ENCODE data around the gene SNX8. TPM values are rescaled to one million over a fixed set of nuclear protein-coding genes. Genes with fewer than 3 reads are reported as not detected.

Gene SNX8
- total RNA-seq, 2 experiments from 2014 or later: 12.1 to 42.0 TPM

- intact Hi-C loops (cut with micrococcal nuclease; ENCODE audit: unreplicated experiment): no loop called here
- peaks cover 88% of the 10 kb centered on the region for H3K36me3 ChIP-seq (ENCODE audit: insufficient read depth, low read length)
- no peak overlapping the region for H3K4me2 ChIP-seq (ENCODE audit: low read length)
- no peaks in the 10 kb centered on the region for H3K79me2 ChIP-seq (ENCODE audit: insufficient read depth, low read depth, low read length)
- no peaks in the 10 kb centered on the region for H4K20me1 ChIP-seq (ENCODE audit: insufficient read depth, low read length)
- H2AFZ ChIP-seq (ENCODE audit: low read length): no peak overlapping the region
- H3K9me3 ChIP-seq (ENCODE audit: low read length): no peaks in the 10 kb centered on the region
- no peaks in the 10 kb centered on the region for H3K9me2 ChIP-seq (ENCODE audit: insufficient read depth, low read length)
- no peak overlapping the region for H3K27ac ChIP-seq (ENCODE audit: low read depth, low read length, poor library complexity, severe bottlenecking)
- BruUV-seq (replicated peaks): no TSS peak
- ChIA-PET CTCF (ENCODE audit: unreplicated experiment) (no interaction called here), POLR2A (no interaction called here)
- no peak for TF ChIP-seq CTCF (conservative IDR thresholded peaks at IDR 0.05; ENCODE audit: low read length)
- no peak for TF ChIP-seq EZH2phosphoT487 (IDR thresholded peaks at IDR 0.05; ENCODE audit: borderline replicate concordance, low read depth, low read length)
- no peaks in the 10 kb centered on the region for H3K4me1 ChIP-seq (ENCODE audit: insufficient read depth, low read length, poor library complexity, severe bottlenecking)
- DNase-seq (ENCODE audit: low spot score): no peak
- no peak overlapping the region for H3K4me3 ChIP-seq (ENCODE audit: low read depth, low read length, poor library complexity, severe bottlenecking)
Measured at GRCh38 chr7:2220030-2220429, 94.2 kb downstream of the SNX8 start.

- Histone ChIP-seq H2AFZ (ENCODE audit: low read length) (no peak overlapping the region), H3K9me3 (ENCODE audit: low read length) (no peaks in the 10 kb centered on the region), H3K36me3 (ENCODE audit: insufficient read depth, low read length) (peaks cover 87% of the 10 kb centered on the region), H3K79me2 (ENCODE audit: insufficient read depth, low read depth, low read length) (no peaks in the 10 kb centered on the region), H3K27ac (ENCODE audit: low read depth, low read length, poor library complexity, severe bottlenecking) (no peak overlapping the region), H4K20me1 (ENCODE audit: insufficient read depth, low read length) (no peaks in the 10 kb centered on the region), H3K4me1 (ENCODE audit: insufficient read depth, low read length, poor library complexity, severe bottlenecking) (no peaks in the 10 kb centered on the region), H3K4me3 (ENCODE audit: low read depth, low read length, poor library complexity, severe bottlenecking) (no peak overlapping the region), H3K9me2 (ENCODE audit: insufficient read depth, low read length) (no peaks in the 10 kb centered on the region), H3K4me2 (ENCODE audit: low read length) (no peak overlapping the region)
- no peak for DNase-seq (ENCODE audit: low spot score)
- no TSS peak for BruUV-seq (replicated peaks)
- intact Hi-C loops (cut with micrococcal nuclease; ENCODE audit: unreplicated experiment): no loop called here
- TF ChIP-seq EZH2phosphoT487 (IDR thresholded peaks at IDR 0.05; ENCODE audit: borderline replicate concordance, low read depth, low read length) (no peak), CTCF (conservative IDR thresholded peaks at IDR 0.05; ENCODE audit: low read length) (no peak)
- ChIA-PET POLR2A (no interaction called here), CTCF (ENCODE audit: unreplicated experiment) (no interaction called here)
Measured at GRCh38 chr7:2219606-2220005, 94.6 kb downstream of the SNX8 start.

- DNase-seq (ENCODE audit: low spot score): no peak
- Histone ChIP-seq H3K79me2 (ENCODE audit: insufficient read depth, low read depth, low read length) (no peaks in the 10 kb centered on the region), H3K27ac (ENCODE audit: low read depth, low read length, poor library complexity, severe bottlenecking) (no peak overlapping the region), H4K20me1 (ENCODE audit: insufficient read depth, low read length) (no peaks in the 10 kb centered on the region), H2AFZ (ENCODE audit: low read length) (no peak overlapping the region), H3K9me3 (ENCODE audit: low read length) (no peaks in the 10 kb centered on the region), H3K36me3 (ENCODE audit: insufficient read depth, low read length) (peaks cover 87% of the 10 kb centered on the region), H3K9me2 (ENCODE audit: insufficient read depth, low read length) (no peaks in the 10 kb centered on the region), H3K4me2 (ENCODE audit: low read length) (no peak overlapping the region), H3K4me1 (ENCODE audit: insufficient read depth, low read length, poor library complexity, severe bottlenecking) (no peaks in the 10 kb centered on the region), H3K4me3 (ENCODE audit: low read depth, low read length, poor library complexity, severe bottlenecking) (no peak overlapping the region)
- ChIA-PET POLR2A (no interaction called here), CTCF (ENCODE audit: unreplicated experiment) (no interaction called here)
- intact Hi-C loops (cut with micrococcal nuclease; ENCODE audit: unreplicated experiment): no loop called here
- TF ChIP-seq CTCF (conservative IDR thresholded peaks at IDR 0.05; ENCODE audit: low read length): no peak
- no TSS peak for BruUV-seq (replicated peaks)
Measured at GRCh38 chr7:2219136-2219535, 95.1 kb downstream of the SNX8 start.

All from OCI-LY7 (cell line).